HEK293 (cell line): ENCODE measurements around the gene B4GALT3.

Source experiments
- CTCF ChIP-seq: fragments of 450-650 bp; formaldehyde crosslinking; IDR thresholded peaks from 2 replicates; pipeline ENCODE4 v1.5.1; 2016; ENCODE audit warnings: missing biosample characterization, missing genetic modification characterization
- GLI2 ChIP-seq: fragments of 450-650 bp; formaldehyde crosslinking; IDR thresholded peaks from 2 replicates; pipeline ENCODE4; 2017; ENCODE audit warnings: missing biosample characterization, missing genetic modification characterization, low read depth, borderline replicate concordance
- ZNF24 ChIP-seq: fragments of 450-650 bp; formaldehyde crosslinking; IDR thresholded peaks from 2 replicates; pipeline ENCODE4 v1.5.1; 2016; ENCODE audit warnings: missing biosample characterization, missing genetic modification characterization
- ZNF274 ChIP-seq, 2 experiments: fragments of 200-500 bp in 1 of 2; fragments of 450-650 bp in 1 of 2; sonication (Bioruptor generic) in 1 of 2; formaldehyde crosslinking in 1 of 2; IDR thresholded peaks; 2 replicates each; pipeline versions ENCODE4 v1.5.1 to v1.6.1; 2014 to 2016; ENCODE audit warnings: borderline replicate concordance in 1 of 2, inconsistent platforms in 1 of 2, low read length in 1 of 2, missing biosample characterization in 1 of 2, missing genetic modification characterization in 1 of 2
- ZNF350 ChIP-seq: fragments of 450-650 bp; formaldehyde crosslinking; IDR thresholded peaks from 2 replicates; pipeline ENCODE4 v1.5.0; 2017; ENCODE audit warnings: missing biosample characterization, mild to moderate bottlenecking, missing genetic modification characterization

GRCh38 chr1:161222175-161223019 lies 45.1 kb upstream of the B4GALT3 start:
- no peak for TF ChIP-seq GLI2
- TF ChIP-seq CTCF (tag by site-specific recombination), result no peak
- no peak for TF ChIP-seq ZNF274 (IDR thresholded peaks at IDR 0.05; ENCODE audit: low read length)
- no peak for TF ChIP-seq ZNF274 (tag by site-specific recombination; IDR thresholded peaks at IDR 0.05; ENCODE audit: borderline replicate concordance)
- TF ChIP-seq ZNF350 (tag by site-specific recombination), result no peak
- no peak for TF ChIP-seq ZNF24 (tag by site-specific recombination)
